Renal pelvis (tissue), 12 donors: ENCODE data around the gene TMEM229B. TPM values are rescaled to one million over a fixed set of nuclear protein-coding genes. Genes with fewer than 3 reads are reported as not detected.

Source experiments
- DNase-seq: peaks from one replicate; pipeline ENCODE4 v3.0.0-alpha.2; 2013
- long read RNA-seq, 16 experiments: transcript quantifications; one replicate each; lab custom pipeline, GENCODE V29; 2026
- polyA plus RNA-seq, 3 donors: library from polyadenylated mRNA; unstranded; fragments of 120-200 nt; gene quantifications; one replicate each; pipeline ENCODE4 v1.2.1, GENCODE V29; 2013; ENCODE audit not compliant: insufficient read length in 3 of 3

Gene TMEM229B
- polyA plus RNA-seq = 1 to 10 TPM; 2.8 to 4.3 (median 2.9) TPM
- long read RNA-seq, donor 1 = 0 reads
- long read RNA-seq, donor 2, full-length matches to known transcripts = 1 of 1 reads
- long read RNA-seq, donor 2, partial matches to known transcripts = 0 of 1 reads
- long read RNA-seq, donor 2, other reads (novel, unspliced or antisense) = 0 of 1 reads
- long read RNA-seq, donor 3, partial matches to known transcripts = 0 of 1 reads
- long read RNA-seq, donor 3, other reads (novel, unspliced or antisense) = 0 of 1 reads
- long read RNA-seq, donor 4, full-length matches to known transcripts = 1 of 1 reads
- long read RNA-seq, donor 4, partial matches to known transcripts = 0 of 1 reads
- long read RNA-seq, donor 4, other reads (novel, unspliced or antisense) = 0 of 1 reads
- long read RNA-seq, donor 5 = 0 reads
- long read RNA-seq, donor 6, full-length matches to known transcripts = 2 of 2 reads
- long read RNA-seq, donor 6, partial matches to known transcripts = 0 of 2 reads
- long read RNA-seq, donor 6, other reads (novel, unspliced or antisense) = 0 of 2 reads
- long read RNA-seq, donor 7, full-length matches to known transcripts = 1 of 1 reads
- long read RNA-seq, donor 7, partial matches to known transcripts = 0 of 1 reads
- long read RNA-seq, donor 7, other reads (novel, unspliced or antisense) = 0 of 1 reads
- long read RNA-seq, donor 8, full-length matches to known transcripts = 1 of 1 reads
- long read RNA-seq, donor 8, partial matches to known transcripts = 0 of 1 reads
- long read RNA-seq, donor 8, other reads (novel, unspliced or antisense) = 0 of 1 reads
- long read RNA-seq, donor 9, full-length matches to known transcripts = 1 of 1 reads
- long read RNA-seq, donor 9, partial matches to known transcripts = 0 of 1 reads
- long read RNA-seq, donor 9, other reads (novel, unspliced or antisense) = 0 of 1 reads
- long read RNA-seq, donor 10, full-length matches to known transcripts = 1 of 1 reads
- long read RNA-seq, donor 10, partial matches to known transcripts = 0 of 1 reads
- long read RNA-seq, donor 10, other reads (novel, unspliced or antisense) = 0 of 1 reads
- long read RNA-seq, donor 11, partial matches to known transcripts = 0 of 1 reads
- long read RNA-seq, donor 11, other reads (novel, unspliced or antisense) = 0 of 1 reads
- long read RNA-seq, donor 12, full-length matches to known transcripts = 1 of 1 reads
- long read RNA-seq, donor 12, partial matches to known transcripts = 0 of 1 reads
- long read RNA-seq, donor 12, other reads (novel, unspliced or antisense) = 0 of 1 reads
- long read RNA-seq, donor 13, full-length matches to known transcripts = 1 of 1 reads
- long read RNA-seq, donor 13, partial matches to known transcripts = 0 of 1 reads
- long read RNA-seq, donor 13, other reads (novel, unspliced or antisense) = 0 of 1 reads
- long read RNA-seq, donor 14 = 0 reads
- long read RNA-seq, donor 15 = 0 reads
- long read RNA-seq, donor 16, full-length matches to known transcripts = 1 of 1 reads
- long read RNA-seq, donor 16, partial matches to known transcripts = 0 of 1 reads
- long read RNA-seq, donor 16, other reads (novel, unspliced or antisense) = 0 of 1 reads

DNA sequence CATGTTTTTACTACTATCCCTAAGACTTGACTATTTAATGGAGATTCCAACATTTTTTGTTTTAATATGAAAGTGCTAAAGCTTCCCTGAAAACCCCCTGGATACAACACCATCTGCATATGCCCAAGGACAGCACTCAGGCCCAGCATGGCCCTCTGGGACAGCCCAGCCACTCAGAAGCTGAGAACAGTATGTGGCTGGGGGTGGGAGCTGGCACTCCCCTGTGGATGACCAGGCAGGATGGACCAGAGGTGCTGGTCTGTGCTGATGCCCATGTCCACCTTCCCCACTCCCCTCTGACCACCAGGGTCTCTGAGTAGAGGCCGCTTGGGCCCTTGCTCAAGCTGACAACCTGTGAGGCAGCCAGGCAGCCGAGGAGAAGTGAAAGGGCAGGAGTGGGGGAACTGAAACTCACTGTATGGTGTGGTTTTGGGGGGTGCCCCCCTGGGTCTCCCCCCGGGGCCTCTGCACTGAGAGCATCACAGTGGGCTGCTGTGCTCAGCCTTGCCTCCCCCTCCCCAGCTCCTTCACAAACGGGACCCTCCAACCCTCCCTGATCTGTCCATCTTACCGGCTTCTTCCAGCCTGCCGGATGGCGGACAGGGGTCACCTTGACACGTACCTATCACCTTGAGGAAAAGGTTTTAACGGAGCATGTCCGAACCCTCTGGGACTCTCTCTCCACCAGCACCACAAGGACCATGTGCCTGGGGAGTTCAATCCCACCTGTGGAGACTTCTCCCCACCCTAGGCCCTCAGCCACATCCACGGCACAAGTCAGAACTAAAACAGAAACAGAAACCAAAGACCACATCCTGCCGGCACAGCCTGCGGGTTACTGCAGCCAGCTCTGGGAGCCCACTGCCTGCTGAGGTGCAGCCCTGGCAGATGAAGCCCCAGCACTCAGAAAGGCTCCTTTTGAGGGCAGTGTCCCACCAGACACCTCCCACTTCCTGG is at the start of gene TMEM229B:
Gene TMEM229B (minus strand): TSS at position 785 of the 957 bp plus-strand sequence. CDS start 14,798 bp downstream, outside the sequence.
- no peak for DNase-seq

DNA sequence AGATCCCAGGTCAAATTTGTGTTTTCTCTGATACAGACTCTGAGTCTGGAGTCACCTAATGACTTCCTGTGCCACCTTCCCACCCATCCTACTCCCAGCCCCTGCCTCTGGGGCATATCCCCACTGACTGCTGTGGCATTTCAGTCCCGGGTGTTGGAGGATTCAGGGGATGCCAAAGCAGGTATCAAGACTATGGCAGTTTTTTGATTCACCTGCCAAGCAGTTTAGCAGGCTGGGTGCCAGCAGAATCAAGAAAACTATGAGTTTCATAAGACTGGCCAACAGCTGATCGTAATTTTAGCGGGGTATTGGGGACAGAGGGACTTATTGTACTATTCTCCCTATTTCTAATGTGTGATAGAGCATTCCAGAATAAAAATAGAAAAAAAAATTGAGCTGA is 49.2 kb upstream of the TMEM229B start:
- DNase-seq = no peak

DNA sequence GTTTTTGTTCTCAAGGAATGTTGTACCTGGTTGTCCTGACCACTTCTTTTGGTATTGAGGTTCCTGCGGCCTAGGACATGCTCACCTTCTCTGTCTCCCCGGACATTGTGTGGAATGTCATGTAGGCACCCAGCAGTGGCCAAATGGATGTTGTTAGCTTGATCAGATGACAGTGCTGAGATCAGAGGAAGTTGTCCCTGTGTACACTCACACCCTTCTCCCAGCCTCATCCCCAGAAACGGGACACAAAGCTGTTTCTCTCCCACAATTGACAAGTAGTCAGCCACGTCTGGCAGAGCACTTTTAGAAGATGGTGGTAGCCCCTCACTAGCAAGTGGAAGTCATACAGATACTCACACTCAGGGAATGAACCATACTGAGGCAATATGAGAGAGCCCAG is 47.6 kb upstream of the TMEM229B start:
- no peak for DNase-seq

DNA sequence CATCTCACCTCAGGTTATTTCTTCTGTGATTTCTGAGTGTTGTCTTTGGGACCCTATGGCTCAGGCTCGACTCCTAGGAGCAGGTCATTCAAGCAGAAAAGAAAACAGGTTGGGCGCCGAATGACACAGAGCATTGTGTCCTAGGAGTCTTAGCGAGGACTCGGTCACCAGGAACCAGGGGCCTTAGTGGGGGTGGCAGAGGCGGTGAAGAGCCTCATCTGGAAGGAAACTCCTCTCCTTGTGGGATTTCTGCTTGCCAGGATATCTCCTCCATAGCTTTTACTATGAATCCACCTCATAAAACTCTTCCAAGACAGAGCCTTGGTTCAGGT is 45.2 kb upstream of the TMEM229B start:
- peak; percentile 49 for DNase-seq

DNA sequence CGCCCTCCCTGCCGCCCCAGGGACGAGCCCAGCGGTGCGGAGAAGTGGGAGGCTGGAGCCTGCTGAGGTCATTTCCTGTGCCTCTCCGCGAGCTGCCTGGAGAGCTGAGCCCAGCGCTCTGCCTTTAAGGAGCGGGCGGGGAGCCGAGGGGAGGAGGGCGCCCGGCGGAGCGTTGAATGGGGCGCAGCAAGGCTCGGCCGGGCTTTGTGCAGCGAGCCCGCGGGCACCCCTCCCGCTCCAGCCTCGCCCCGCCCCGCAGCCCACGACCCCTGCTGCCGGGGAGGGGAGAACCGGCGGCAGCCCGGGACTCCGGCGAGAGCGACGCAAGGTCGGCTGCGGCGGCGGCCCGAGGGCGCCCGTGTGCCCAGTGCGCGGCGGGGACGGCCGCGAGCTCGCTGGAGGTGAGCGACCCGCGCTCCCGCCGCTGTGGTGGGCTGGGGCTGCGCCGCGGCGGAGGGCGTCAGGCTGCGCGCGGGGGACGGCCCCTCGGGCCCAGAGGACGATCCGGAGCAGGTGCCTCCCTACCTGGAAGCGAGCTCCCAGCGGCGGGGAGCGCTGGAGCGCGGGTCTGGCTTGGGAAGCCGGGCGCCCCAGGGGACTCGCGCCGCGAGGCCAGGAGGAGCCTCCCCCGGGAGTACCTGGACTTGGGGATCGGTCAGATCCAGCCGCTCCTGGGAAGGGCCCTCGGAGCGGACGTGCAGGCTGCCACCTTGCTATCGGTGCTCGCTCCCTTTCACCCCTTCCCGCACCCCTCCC is 44.7 kb upstream of the TMEM229B start, which contains the start of gene PLEKHH1:
Gene PLEKHH1 (plus strand): TSS at position 293 of the 756 bp plus-strand sequence. CDS start 8,578 bp downstream, outside the sequence.
- peak; percentile 78 for DNase-seq

DNA sequence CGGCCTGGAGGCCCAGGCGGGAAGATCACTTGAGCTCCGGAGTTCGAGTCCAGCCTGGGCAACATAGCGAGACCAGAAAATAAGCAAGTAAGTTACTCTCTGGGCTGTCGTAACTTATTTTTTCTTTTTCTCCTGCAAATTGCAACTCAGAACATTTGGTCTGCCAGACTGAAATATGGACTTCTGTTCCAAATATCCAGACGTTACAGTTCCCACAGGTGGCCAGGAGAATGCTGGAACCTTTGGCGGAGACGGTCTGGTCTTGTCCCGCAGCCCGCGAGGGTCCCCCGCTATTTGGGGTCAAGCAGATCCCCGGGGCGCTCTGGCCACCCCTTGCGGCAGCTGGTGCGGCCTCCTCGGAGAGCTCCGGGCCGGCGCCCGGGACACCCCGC is 44.1 kb upstream of the TMEM229B start:
- DNase-seq = no peak

DNA sequence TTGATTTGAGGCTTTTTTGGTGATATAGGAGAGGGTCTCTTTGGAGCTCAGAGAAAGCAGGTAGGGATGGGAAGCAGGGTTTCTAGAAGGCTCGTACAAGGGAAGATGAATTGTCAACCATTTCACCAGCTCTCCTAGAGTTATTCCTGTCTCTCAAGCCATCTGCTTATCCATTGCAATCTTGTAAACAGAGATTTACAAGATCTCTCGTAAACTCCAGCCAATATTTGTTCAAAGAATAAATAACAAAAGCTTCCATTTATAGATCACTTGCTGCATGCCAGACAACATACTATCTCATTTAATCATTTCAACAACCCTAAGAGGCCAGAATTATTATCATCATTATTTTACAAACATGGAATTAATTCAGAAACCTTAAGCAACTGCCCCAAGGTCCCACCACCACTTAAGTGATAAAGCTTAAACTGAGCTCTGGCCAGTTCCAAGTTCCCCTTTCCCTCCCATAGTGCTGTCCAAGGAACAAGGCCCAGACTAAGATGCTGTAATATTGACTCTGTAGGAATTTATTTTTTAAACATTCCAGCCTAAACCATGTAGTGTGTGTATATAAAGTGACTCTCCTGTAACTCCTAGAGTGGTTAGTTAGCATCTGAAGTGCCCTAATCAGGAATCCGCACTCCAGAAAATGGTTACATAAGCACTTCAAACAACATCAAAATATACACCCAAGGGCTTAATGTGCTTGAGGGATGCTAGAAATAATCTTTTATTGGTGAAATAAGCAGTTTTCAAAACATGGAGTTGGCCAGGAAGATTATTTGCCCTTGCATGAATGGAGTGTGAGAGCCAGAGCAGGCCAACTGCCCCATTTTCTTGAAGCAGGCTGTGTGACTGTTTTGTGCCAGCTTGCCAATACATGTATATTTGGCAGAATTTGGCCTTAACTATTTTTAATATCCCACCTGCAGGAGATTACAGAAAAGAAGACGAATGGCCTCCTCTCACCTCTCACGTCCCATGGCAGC is 41.7 kb upstream of the TMEM229B start:
- DNase-seq = no peak

DNA sequence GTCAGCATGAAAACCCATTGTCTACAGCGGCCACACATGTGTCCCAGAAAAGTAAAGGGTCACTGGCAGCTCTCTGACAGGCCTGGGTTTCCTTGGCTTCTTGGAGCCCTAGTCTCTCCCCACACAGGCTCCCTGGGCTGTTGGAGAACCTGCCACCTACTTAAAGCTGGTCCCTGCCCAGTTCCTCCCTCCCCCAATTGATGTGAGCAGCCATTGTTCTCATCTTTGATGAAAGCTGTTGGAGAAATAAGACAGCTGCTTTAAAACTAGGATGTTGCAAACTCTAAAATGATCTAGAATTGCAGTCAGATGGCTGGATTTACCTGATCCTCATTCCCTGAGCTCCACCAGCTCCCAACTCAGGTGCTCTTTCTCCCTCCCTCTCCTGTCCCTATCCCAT is 39.8 kb upstream of the TMEM229B start:
- DNase-seq = no peak

DNA sequence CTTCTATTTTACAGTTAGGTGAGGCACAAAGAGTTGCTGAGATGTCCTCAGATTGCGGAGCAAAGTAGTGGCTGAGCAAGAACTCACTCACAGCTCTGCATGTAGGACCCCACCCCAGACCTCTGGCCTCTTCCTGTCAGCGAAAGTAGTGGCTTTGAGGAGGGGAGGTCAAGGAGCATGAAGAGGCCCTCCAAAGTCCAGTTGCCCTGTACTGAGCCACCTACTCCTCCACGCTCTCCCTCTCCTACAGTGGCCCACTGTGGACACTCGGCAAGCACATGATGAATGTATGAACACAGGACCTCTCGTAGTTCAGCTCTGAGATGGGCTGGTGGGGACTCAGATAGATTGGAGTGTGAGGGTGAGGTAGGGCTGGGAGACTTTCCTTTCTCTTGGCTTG is 39.2 kb upstream of the TMEM229B start:
- no peak for DNase-seq

DNA sequence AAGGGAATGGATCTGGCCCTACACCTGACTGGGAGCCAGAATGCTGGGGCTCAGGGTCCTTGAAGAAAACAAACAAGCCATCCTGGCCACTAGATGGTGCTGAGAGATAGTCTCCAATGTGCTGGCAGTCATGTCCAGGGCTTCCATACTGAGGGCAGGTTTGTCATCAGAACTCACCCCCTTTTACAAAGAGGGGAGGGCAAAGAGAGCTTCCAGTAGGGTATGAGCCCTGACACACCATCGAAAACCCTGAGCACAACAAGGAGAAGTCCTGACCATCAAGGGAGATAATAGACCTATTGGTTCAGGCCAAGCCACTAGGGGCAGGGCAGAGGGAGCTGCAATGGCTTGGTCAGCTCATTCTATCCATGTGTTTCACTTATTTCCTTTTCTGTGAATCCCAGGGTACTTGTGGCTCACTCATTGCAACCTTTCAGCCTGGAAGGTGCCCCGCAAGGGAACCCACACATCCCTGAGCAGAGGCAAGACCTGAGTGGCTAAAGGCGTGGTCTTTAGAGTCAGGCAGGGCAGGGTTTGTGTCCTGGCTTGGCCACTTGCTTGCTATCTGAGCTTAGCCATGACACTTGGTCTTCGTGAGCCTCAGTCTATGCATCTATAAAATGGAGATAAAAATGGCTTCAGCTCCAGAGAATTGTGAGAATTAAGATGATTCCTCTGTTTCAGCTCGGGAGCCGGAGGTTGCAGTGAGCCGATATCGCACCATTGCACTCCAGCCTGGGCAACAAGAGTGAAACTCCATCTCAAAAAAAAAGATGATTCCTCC is 38.3 kb upstream of the TMEM229B start:
- DNase-seq = no peak

DNA sequence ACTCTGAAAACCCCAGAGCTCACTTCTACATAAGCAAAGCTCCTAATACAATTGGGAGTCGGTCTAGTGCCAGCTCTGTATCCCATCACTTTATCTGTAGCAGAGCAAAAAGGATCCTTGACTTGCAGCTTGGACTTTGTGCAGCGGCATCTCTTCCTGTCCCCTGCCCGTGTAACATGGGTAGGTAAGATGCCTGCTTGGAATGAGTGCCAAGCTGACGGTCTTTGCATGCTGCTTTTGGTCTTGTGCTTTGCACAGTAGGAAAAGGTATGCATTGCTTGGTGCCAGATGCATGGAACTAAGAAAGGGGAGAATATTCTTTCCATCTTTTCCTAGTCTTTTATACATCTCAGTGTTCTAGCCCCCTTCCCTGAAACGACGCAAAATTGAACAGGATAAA is 37.7 kb upstream of the TMEM229B start:
- DNase-seq = no peak

DNA sequence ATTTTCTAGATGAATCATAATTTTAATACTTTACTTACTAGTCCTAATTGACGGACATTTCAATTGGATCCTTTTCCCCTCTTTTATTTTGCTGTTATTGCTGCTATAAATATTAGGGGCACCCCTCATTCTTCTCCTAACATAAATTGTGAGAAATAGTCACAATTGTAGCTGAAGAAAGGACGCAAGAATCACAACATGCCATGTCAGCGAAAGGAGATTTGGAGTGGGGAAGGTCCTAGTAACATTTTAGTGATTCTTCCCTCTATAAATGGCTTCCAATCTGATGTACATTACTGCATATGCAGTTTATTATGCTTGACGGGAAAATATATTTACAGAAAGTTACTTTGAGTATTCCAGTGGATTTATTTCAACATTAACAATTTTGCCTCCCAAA is 36.9 kb upstream of the TMEM229B start:
- no peak for DNase-seq

DNA sequence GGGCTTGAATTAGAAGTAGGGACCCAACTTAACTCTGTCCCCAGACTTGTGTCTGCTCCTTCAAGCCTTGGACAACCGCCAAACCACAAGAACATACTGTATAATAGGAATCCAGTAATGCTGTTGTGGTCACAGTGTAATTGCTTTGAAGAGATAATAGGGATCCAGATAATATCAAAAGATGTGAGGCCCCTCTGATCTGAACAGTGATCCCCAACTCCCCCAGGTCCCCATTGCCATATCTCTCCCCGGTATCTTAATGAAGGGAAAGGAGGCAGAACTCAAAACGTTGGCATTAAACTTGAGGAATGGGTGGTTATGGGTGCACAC is 36.1 kb upstream of the TMEM229B start:
- no peak for DNase-seq

DNA sequence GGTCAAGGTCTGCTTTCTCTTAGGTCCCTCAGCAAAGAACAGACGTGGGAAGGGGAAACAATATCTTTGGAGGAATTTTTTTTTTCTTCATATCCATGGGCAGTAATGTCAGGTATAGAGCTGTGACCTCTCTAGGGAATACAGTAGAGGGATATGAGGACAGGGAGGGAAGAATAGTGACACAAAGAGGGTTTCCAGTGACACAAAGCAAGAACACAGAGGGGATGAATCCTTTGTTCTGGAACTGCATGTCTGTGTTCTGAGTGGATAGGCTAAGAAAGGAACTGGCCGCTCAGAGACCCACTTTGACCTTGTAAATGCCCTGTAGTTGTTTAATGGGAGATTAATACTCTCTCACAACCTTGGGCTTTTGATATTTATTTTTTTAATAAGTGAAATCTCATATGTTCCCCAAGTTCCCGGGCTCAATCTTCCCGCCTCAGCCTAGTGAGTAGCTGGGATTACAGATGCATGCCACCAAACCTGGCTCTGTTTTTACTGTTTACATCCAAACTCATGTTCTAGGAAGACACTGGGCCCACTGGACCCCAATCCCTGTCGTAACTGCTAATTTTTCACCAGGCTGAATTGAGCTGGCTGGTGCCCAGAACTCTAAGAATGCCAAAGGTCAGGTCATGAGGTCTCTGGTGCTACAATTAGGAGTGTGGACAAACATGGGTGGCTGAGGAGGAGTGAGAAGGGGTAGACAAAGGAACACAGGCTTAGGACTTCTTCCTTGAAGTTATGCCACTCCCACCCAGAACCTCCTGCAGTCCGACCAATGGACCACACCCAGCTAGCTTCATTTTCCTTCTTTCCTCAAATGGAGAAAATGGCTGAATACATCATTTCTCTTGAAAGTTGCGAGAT is 35.5 kb upstream of the TMEM229B start:
- DNase-seq = no peak

DNA sequence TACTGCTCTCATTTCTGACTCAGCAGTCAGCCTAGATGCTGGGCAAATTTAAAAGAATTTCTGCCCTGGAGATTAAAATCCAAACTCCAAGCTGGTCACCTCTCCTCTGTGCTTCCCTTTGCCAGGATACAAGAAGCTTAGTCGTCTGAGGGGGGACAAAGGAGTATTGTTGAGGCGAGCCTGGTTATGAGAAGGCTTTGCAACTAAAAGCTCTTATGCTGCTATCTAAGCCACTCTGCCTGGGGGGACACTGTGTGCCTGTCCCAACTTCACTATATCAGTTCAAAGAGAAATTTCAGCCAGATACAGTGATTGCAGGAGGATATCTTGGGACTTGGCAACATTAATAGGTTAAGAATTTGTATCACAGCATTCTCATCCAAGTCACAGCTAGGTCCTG is 33.7 kb upstream of the TMEM229B start:
- DNase-seq = no peak

DNA sequence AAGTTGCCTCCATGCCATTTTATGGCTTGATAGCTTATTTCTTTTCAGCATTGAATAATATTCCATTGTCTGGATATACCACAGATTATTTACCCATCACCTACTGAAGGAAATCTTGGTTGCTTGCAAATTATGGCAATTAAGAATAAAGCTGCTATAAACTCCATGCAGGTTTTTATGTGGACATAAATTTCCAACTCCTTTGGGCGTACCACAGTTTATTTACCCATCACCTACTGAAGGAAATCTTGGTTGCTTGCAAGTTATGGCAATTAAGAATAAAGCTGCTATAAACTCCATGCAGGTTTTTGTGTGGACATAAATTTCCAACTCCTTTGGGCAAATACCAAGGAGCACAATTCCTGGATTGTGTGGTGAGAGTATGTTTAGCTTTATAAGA is 32.0 kb upstream of the TMEM229B start:
- DNase-seq = no peak
